BE2C (cell line): Measurements from ENCODE around the gene ITPK1.

Source experiments
- DNase-seq: peaks from one replicate; pipeline ENCODE4 v3.0.0-alpha.2; 2020
- H3K27me3 ChIP-seq: fragments of 250-450 bp; sonication (Bioruptor Pico); 2 replicates; pipeline ENCODE4 v1.5.1; 2020; ENCODE audit warnings: mild to moderate bottlenecking
- H3K36me3 ChIP-seq: fragments of 250-450 bp; sonication (Bioruptor Pico); 2 replicates; pipeline ENCODE4 v1.5.1; 2020; ENCODE audit warnings: mild to moderate bottlenecking
- H3K4me1 ChIP-seq: fragments of 250-450 bp; sonication (Bioruptor Pico); 2 replicates; pipeline ENCODE4 v1.5.1; 2020
- H3K4me3 ChIP-seq: 2 replicates; pipeline ENCODE4 v1.5.1; 2011; ENCODE audit warnings: low read depth, low read length
- H3K9me3 ChIP-seq: fragments of 250-450 bp; sonication (Bioruptor Pico); 2 replicates; pipeline ENCODE4 v1.5.1; 2020
- CTCF ChIP-seq: IDR thresholded peaks from 2 replicates; pipeline ENCODE4 v1.5.1; 2012; ENCODE audit warnings: mild to moderate bottlenecking, low read depth, low read length

Gene ITPK1

GRCh38 chr14:93099196-93099595 is 16.5 kb downstream of the ITPK1 start:
- no peak for TF ChIP-seq CTCF
- no peaks in the 10 kb centered on the region for H3K9me3 ChIP-seq
- H3K36me3 ChIP-seq, result no peaks in the 10 kb centered on the region
- H3K4me3 ChIP-seq, result no peak overlapping the region
- H3K4me1 ChIP-seq, result peaks cover 20% of the 10 kb centered on the region
- DNase-seq, result no peak
- no peaks in the 10 kb centered on the region for H3K27me3 ChIP-seq

- no peak for TF ChIP-seq CTCF
- Histone ChIP-seq H3K27me3 (no peaks in the 10 kb centered on the region), H3K4me3 (no peak overlapping the region), H3K4me1 (peaks cover 28% of the 10 kb centered on the region), H3K9me3 (no peaks in the 10 kb centered on the region), H3K36me3 (no peaks in the 10 kb centered on the region; the same call in 1 of the 2 replicates)
- DNase-seq, result no peak
These were observed 18.9 kb downstream of the ITPK1 start for GRCh38 chr14:93096691-93097322.

- no peaks in the 10 kb centered on the region for H3K27me3 ChIP-seq
- no peak for TF ChIP-seq CTCF
These were observed 19.8 kb downstream of the ITPK1 start for GRCh38 chr14:93095742-93096510.

GRCh38 chr14:93094121-93094918 is 21.4 kb downstream of the ITPK1 start:
- no peaks in the 10 kb centered on the region for H3K27me3 ChIP-seq
- H3K4me1 ChIP-seq, result peaks cover 24% of the 10 kb centered on the region
- no peaks in the 10 kb centered on the region for H3K9me3 ChIP-seq
- no peaks in the 10 kb centered on the region; the same call in 1 of the 2 replicates for H3K36me3 ChIP-seq
- H3K4me3 ChIP-seq, result no peak overlapping the region
- DNase-seq, result no peak
- TF ChIP-seq CTCF, result no peak

More at GRCh38 chr14:93095742-93096510, 19.8 kb downstream of the ITPK1 start:
- H3K9me3 ChIP-seq, result no peaks in the 10 kb centered on the region
- no peak overlapping the region for H3K4me3 ChIP-seq
- H3K4me1 ChIP-seq, result peaks cover 30% of the 10 kb centered on the region
- no peaks in the 10 kb centered on the region; the same call in 1 of the 2 replicates for H3K36me3 ChIP-seq
- DNase-seq, result no peak

- Histone ChIP-seq H3K9me3 (no peaks in the 10 kb centered on the region), H3K4me1 (peaks cover 24% of the 10 kb centered on the region), H3K27me3 (no peaks in the 10 kb centered on the region), H3K4me3 (no peak overlapping the region), H3K36me3 (no peaks in the 10 kb centered on the region; the same call in 1 of the 2 replicates)
- no peak for DNase-seq
- TF ChIP-seq CTCF, result no peak
These were observed 22.8 kb downstream of the ITPK1 start for GRCh38 chr14:93092606-93093556.
